ENCODE results near the gene GSTM4. TPM values are rescaled to one million over a fixed set of nuclear protein-coding genes. Genes with fewer than 3 reads are reported as not detected.

Gene GSTM4
- total and polyA plus RNA-seq, 2 donors (not counting 1 experiment from before 2014, with no cell fraction given), result 28.6 to 56.5 TPM

DNA sequence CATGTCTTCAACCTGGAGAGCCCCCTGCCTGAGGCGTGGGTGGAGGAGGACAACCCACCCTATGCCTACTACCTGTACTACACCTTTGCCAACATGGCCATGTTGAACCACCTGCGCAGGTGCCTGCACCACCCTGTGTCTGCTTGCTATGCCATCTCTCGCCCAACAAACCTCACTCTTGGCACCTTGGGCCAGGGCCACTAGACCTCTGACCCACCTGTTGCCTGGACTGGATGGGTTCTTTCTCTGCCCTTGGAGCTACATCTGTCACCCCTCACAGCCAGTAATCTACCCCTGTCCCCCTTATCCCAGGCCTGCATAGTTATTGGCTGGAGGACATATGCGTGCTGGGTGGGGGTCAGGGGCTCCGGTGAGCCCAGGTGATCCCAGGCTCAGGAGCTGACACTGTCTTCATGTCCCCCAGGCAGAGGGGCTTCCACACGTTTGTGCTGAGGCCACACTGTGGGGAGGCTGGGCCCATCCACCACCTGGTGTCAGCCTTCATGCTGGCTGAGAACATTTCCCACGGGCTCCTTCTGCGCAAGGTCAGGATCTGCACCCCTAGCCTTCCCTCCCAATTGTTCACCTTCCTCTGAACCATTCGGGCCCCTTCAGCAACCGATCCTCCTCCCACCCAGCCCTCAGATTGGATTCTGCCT lies 26.4 kb upstream of the GSTM4 start:
- Histone ChIP-seq H3K27me3 (replicated peaks in 1 of 4; ENCODE audit: control extremely low read depth in 1 of 4, control insufficient read depth in 3 of 4, insufficient read depth in 4 of 4, low read length in 3 of 4) (no peaks in the 10 kb centered on the region), H3K79me2 (ENCODE audit: control insufficient read depth, insufficient read depth, low read length) (no peaks in the 10 kb centered on the region), H3K9ac (ENCODE audit: low read length) (no peak overlapping the region), H3K4me1 (ENCODE audit: control insufficient read depth in 2 of 2, insufficient read depth in 2 of 2, low read length in 2 of 2) (peaks cover 4 to 7% of the 10 kb centered on the region in 2 donors), H3K4me2 (replicated peaks; ENCODE audit: low read depth, low read length, poor library complexity, severe bottlenecking) (no peak overlapping the region), H3K9me3 (ENCODE audit: control extremely low read depth in 1 of 3, control insufficient read depth in 2 of 3, insufficient read depth in 1 of 3, low read length in 2 of 3) (no peaks in the 10 kb centered on the region), H3K36me3 (replicated peaks in 1 of 2; ENCODE audit: control extremely low read depth in 1 of 2, control insufficient read depth in 1 of 2, extremely low read depth in 1 of 2, insufficient read depth in 2 of 2, low read length in 1 of 2) (peaks cover 0 to 50% of the 10 kb centered on the region in 2 experiments), H3K4me3 (ENCODE audit: control extremely low read depth in 1 of 5, extremely low read depth in 1 of 5, insufficient read depth in 1 of 5, low read depth in 2 of 5, low read length in 4 of 5) (no peak overlapping the region), H3K27ac (ENCODE audit: low read length in 2 of 2) (no peak overlapping the region), H2AFZ (ENCODE audit: insufficient read depth, low read depth, low read length, poor library complexity, severe bottlenecking) (no peak overlapping the region), H4K20me1 (ENCODE audit: control insufficient read depth, insufficient read depth, low read length, poor library complexity, severe bottlenecking) (no peaks in the 10 kb centered on the region)
- POLR2A ChIA-PET, result interaction anchor here (1.0 kb wide), 1 partner anchor 81 kb away, joined by 4 read pairs; the partner anchor contains the start of gene GNAI3
- intact Hi-C loops (cut with micrococcal nuclease), result no loop called here
- H3K27me3 Mint-ChIP-seq, result no peaks in the 10 kb centered on the region
- no peak overlapping the region for H3K27ac Mint-ChIP-seq
- ATAC-seq (ENCODE audit: low read depth) (no peak), DNase-seq (peak; percentile 21)
- H3K4me1 Mint-ChIP-seq, result peaks cover 11% of the 10 kb centered on the region
- no peak for TF ChIP-seq EZH2 (IDR thresholded peaks at IDR 0.05; ENCODE audit: borderline replicate concordance, insufficient read depth, low read depth, low read length, poor library complexity, severe bottlenecking)
- no peak for TF ChIP-seq CTCF (IDR thresholded peaks at IDR 0.05)
- 87% methylated on average over 10 of the region's 10 CpGs for WGBS (ENCODE audit: insufficient coverage)
- H3K9me3 Mint-ChIP-seq (ENCODE audit: insufficient read depth), result no peaks in the 10 kb centered on the region
- no peak overlapping the region for H3K4me3 Mint-ChIP-seq
- CTCF ChIA-PET, result interaction anchor here (0.8 to 16.5 kb wide), 10 partner anchors 10 to 147 kb away, joined by 3 to 276 read pairs (median 10); partner anchors contain the start of genes AMPD2, GNAI3, GNAT2 and GPR61

Measured in B cell (primary cell).